Midbrain (tissue), 1 donor: Measurements from ENCODE around the gene LDLRAD4.

Experiments used
- DNase-seq: peaks from one replicate; lab custom pipeline; 2025; lab: John Stamatoyannopoulos, UW

LDLRAD4 gene

DNA sequence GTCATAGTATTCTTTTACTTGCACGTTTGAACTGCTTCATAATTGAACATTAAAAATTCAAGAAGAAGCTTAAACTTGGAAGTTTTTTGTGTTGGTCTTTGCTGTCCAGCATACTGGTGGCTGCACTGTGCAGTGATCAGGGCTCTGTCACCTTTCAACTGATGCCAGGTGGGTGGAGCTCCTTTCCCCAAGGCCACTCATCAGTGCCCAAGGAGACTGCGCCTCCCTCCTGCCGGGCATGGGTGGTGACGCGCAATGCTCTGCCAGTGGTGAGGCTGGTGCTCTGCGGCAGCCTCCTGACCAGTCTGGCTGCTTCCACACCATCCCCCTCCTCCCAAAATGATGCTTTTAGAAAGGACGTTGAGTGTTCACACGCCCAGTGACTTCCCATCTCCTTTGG, 16.0 kb upstream of the LDLRAD4 start:
- DNase-seq = no peak

DNA sequence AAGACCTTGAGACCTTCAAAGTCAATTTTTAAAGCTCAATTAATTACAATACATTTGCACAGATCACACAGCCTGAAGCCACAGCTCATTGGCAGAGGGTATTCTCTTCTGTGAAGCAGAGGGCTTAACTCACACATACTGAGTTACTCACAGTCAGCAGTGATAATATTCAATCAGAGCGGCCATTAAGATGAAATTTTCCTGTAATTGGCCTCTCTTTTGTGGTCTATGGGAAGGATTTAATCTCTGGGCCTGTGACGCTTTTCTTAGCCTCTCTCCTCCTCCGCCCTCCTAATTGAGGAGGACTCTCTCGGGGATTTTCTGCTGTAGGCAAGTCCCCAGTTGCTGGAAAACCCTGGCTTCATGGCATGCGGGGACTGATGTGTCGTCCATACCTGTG, 12.3 kb upstream of the LDLRAD4 start:
- no peak for DNase-seq

DNA sequence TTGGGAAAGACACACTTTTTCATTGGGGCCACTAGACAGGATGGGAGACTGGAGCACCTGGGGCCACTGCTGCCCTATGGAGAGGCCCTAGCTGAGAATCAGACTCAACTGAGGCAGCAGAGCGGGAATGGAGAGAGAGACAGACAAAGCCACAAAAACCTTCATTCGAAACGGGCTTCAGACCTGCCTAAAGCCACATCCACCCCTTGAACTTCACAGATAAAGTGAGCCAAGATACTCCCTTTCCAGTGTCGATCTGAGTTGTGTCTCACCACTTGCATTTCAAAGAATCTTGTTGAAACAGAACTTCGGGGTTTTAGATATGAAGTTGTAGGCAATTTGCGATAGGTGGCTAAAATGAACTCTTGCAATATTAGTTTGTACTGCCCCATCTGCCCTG, 11.3 kb upstream of the LDLRAD4 start:
- DNase-seq = no peak

DNA sequence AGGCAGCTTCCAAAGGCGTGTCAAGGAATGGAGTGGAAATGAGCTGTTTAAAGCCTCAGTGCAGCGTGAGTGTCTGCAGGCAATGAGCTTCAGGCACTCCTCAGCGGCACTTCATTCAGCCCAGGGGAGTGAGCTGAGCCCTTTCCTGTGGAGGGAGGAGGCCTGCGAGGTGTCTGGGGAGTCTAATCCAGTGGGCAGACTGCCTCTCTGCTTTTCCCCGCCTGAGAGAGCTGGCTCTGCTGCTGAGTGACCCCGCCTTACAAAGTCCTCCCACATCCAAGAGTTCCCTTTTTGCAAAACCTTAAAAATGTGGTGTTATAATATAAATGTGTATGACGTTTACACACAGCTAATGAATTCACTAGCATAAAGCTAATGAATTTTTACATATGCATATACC, 7.0 kb upstream of the LDLRAD4 start:
- no peak for DNase-seq

DNA sequence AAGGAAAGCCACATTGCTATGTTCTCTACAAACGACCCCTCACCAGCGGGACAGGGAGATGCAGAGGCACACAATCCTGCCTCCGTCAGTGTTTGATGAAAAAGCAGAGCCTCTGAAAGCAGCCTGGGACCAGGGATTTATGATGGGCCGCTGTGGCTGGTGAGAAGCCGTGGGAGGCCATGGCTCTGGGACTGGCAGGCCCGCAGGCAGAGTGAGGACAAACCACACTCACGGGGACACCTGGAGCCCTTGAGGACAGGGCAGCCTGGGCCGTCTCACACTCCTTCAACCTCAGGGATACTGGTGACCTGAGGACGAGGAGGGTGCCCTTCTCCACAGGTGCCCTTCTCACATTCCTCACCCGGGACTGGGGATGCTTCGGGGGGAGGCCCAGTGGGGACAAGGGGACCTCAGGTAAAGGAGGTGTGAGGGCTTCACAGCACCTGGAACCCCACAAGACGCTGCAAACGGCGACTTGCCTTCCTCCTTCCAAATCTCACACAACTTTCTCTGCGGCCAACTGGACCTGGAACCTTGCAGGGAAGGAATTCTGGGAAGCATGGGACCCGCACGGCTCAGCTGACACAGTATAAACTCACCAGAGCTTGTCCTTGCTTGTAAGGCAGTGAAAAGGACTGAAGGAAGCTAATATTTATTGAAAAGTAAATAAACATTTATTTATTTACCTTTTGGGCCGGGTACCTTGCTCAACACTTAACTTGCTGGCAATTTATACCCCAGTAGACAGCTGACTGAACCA, 5.3 kb upstream of the LDLRAD4 start:
- DNase-seq = no peak

DNA sequence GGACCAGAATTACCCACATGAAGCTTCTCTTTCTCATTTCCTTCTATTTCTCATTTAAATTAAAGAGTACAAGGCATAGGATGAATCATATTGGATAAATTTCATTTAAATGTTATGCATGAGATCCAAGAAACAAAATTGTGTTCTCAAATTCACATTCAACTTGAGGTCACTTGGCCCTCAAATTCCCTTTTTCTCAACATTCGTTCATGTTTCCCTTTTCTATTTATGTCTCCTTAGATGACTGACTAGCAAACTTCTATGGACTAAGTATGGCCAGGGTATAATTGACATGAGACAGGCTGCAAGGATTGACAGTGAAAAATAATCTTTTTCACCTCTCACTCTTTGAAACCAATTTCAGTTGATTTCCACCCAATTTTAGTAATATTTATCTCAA, 4.0 kb upstream of the LDLRAD4 start:
- DNase-seq = peak; percentile 2

DNA sequence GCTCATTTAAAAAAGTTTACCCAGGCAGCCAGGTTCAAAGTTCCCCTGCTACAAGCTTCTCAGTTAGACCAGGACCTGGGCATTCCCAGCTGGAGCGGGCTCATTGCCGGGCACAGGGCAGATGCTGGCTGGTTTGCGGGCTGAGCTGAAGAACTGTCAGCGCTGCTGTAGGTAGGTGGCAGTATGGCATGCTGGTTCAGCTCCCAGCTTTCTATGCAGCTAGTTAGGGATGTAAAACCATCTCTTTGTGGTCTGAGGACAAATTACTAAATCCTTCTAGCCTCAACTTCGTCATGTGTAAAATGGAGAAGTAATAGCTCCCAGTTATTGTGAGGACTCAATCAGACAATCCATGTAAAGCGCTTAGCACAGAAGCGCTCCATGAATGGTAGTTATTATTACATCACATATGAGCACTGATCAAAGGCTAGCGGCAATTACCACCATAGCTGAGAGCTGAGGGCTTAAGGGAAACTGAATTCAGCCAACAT, 2.4 kb upstream of the LDLRAD4 start:
- peak; percentile 89 for DNase-seq

DNA sequence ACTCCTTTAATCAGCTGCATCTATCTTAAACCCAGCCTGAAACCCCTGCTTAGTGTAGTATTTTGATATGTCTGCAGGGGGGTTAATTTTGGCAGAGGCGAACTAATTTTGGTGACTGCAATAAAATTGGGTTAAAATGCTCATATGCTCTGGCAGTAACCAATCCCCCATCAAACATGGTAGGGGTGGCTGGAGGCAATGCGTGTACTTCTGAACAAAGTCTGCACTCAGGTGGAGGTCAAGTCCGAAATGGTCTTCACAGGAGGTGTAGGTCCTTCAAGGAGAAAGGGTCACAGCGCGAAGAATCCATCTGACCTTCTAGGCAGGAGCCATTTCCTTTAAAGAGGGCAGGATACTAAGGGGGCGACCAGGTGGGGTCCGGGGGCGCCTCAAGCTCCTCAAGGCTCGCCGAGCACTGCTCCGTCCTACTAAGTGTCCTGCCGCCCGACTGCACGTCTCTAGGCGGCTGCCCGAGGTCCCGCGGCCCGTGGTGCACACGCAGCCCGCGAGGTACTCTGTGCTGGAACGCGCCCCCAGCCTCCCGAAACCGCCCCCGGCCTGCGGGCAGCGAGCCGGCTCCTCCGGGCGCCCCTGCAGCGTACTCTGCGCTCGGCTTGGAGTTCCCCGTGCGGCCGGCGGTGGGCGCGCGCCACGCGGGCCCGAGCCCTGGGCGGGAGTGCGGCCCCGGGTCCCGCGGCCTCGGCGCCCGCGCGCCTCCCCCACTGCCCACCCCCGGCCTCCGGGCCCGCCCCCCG, 1.7 kb upstream of the LDLRAD4 start:
- DNase-seq = peak; percentile 52

DNA sequence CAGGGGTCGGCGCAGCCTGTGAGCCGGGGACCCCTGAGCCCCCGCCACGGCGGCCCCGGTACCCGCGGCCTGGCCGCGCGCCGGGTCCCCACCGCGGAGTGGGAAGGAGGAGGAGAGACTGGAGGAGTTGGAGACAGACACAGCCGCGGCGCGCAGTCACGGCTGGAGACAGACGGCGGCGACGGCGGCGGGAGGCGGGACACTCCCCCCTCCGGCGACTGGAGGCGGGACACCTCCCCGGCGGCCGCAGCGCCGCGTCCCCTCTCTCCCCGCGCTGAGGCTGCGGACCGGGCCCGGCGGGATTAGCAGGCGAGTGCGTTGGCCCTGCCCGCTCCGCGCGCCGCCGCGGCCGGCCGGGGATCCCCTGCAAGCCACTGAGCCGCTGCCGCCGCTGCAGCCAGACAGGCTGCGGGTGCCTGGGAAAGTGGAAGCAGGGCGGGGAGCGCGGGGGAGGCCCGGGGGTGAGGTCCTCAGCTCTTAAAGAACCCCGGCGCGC, 1.0 kb upstream of the LDLRAD4 start:
- DNase-seq = peak; percentile 55

DNA sequence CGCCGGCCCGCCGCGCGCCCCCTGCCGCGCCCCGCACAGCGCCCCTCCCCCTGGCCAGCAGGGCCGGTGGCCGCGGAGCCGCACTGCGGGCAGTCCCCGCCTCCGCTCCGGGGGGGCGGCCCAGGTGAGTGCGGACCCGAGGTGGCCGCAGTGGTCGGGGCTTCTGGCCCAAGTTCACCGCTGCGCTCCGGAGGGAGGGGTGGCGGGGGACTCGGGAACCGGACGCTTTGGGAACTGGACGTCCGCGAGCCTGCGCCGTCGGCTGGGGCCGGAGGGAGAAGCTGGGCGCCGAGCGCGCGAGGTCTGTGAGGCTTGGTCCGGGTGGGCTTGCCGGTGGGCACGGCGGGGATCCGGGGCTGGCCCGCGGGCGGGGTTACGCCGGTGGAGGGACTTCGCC, 591 bp upstream of the LDLRAD4 start:
- peak; percentile 29 for DNase-seq

DNA sequence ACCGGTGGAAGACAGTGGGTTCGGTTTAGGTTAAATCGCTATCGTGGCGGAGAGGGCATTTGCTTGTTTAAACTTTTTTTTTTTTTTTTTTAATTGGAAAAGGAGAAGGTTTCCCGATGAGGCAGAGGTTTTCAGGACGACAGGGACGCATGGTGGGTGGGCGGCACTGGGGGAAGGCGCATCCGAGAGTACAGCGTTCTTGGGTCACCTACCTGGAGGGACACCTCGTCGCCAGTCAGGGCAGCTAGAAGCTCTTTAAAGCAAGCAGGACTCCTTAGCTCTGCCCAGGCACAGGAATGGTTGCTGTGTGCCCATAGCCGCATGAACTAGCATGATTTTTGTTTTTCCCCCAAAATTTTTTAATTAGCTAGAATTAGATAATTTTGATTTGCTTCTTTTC, 437 bp downstream of the LDLRAD4 start:
- no peak for DNase-seq

DNA sequence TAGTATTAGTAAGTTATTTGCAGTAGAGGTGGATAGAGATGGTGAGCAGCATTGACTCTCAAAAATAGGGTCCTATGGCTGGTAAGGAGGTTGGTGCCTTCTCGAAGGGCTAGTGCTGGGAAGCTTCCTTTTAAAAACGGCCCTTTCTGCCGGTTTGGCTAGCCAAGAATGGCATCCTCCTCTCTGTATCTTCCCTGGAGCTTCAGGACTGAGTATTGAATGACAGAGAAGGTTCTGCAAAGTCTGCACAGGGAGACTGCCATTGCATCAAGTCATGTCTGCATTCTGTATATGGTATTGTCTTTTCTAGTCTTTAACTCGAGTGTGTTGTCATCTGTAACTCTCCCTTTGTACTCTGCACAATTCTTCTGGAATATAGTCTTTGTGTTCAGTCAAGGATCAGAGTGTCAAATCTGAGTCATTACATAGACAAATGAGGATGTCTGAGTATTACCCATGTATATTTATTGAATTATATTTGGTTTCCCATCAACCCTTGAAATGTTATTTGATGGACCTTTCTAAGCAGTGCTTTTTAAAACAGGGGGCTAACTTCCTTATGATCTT, 1.1 kb downstream of the LDLRAD4 start:
- DNase-seq = peak; percentile 10

DNA sequence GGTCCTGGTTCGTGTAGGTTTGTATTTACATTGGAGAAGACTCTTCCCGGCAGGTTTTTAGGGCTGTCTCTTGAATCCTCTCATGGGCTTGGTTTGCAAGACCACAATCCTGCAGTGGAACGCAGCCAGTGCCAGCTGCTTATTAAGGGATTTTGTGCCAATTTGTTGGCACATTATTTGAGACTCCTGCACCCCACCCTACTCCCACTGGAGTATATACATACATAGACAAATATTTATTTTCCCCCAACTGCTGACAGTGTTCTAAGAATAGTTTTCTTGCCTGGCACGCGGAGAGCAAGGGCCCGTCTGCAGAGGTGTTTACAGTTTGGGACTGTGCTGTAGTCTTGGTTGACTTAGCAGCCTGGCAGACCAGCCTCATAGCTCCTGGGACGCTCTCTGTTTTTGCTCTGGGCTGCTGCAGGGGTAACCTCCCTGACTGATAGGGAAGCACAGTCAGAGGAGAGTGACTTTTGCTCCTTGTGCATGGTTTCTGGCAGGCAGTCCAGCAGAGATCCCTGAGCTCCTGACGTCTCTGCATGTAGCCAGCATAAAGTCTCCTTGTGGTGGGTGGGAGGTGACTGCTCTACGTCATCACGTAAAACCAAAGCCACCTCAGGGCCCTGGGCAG, 1.9 kb downstream of the LDLRAD4 start:
- DNase-seq = peak; percentile 17

DNA sequence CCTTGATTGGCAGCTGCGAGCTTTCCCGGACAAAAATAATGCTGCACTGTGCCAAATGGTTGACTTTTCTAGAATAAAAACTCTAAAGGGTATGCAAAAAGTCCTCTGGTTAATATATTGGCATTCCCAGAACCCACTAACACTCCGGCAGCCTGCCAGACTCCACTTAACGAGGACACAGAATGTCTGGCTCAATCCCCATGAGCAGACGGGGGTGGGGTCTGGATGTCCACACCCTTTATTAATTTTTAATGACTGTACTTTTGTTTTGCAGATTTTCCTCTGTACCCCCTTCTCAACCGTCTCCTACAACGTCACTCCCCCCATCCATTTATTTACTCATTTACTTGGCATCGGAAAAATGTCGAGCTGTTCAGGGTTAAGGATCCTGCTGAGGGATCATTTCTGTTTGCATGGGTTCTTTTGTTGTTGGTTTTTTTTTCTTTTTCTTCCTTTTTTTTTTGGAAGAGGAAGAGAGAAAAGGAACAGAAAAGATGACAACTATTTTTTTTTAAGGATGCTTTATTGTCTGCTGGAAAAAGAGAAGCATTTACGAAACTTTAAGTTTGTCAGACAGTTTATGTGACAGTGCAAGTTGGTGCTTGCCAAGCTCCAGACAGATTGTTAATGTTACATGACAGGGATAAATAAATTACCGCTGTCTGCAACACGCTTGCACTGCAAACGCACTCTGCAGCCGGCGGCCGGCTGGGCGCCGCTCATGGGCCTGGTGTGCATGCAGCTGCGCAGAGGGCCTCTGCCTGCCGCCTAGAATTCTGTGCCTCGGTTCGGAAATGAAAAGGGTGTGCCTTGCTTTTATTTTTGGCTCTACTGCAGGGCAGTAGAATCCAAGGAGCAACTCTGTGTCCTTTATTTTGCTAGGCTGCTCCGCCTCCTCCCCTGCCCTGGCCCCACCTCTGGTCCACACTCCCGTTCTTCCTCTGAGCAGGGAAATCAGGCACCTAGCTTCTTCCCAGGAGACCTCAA, 3.6 kb downstream of the LDLRAD4 start:
- peak; percentile 56 for DNase-seq

DNA sequence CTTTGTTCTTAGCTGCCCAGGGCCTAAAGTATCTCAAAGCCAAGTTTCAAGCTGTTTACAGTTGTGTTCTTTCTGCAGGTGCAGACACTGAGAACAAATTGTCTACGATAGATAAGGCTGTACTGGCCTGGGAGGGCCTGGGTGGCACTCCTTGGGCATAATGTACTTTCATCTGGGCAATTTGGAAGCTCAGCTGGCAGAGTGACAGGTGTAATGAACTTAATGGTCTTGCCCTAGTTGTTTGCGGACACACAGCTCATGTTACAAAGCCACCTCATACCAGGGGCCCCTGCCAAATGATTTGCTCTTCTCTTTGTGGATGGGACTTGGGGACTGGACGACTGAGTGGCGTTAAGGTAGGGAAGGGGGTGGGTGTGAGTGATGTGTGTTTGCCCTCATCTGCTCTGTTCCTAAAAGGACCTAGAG, 4.3 kb downstream of the LDLRAD4 start:
- DNase-seq = no peak

DNA sequence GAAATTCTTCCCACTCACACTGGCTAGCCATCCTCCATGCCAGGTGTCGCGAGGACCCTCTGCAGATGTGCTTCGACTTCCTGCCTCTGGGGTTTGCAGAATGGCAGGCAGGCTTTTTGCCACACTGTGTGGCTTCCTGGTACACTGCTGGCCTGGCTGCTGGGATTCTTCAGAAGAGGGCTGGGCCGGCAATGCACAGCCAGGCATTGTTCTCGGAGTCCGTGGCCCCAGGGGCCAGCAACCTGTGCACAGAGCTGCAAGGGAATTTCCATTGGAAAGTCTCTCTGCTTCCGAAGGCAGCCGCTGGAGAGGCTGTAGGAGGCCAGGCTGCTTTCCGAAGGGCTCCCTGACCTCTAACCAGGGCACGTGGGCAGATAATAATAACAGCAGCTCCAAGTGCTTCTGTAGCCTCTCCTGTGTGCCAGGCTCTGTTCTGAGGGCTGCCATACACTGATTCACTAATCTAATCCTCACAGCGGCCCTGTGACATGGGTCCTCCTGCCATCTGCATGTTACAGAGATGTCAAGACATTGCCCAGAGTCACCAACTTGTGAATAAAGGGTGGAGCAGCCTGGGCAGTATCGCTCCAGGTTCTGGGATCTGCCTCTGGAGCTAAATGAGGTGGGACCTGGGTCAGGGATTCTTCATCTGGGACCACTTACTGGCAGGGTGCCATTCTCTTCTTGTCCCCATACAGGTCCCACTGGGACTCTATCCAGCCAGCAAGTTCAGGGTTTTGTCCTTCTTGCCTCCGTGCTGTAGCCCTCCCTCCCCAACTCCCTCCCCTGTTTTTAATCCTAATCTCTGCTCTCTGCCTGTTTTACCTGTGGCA, 5.0 kb downstream of the LDLRAD4 start:
- no peak for DNase-seq

DNA sequence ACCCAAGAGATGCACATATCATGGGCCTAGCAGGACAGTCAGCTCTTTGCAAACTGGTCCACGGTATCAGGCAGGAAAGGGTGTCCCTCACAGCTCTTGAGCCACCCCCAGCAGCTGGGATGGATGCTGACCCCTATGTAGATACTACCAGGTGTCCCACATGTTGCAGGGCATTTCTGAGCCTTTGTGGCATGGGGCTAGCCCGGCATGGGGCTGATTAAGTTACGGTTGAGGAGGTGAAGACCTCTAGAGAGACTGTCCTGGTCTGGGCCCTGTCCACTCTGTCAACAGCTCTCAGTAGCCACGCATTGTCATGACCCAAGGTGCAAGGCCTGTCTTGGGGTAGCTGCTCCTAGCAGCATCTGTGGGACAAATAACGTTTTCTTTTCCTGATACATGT, 6.7 kb downstream of the LDLRAD4 start:
- no peak for DNase-seq

DNA sequence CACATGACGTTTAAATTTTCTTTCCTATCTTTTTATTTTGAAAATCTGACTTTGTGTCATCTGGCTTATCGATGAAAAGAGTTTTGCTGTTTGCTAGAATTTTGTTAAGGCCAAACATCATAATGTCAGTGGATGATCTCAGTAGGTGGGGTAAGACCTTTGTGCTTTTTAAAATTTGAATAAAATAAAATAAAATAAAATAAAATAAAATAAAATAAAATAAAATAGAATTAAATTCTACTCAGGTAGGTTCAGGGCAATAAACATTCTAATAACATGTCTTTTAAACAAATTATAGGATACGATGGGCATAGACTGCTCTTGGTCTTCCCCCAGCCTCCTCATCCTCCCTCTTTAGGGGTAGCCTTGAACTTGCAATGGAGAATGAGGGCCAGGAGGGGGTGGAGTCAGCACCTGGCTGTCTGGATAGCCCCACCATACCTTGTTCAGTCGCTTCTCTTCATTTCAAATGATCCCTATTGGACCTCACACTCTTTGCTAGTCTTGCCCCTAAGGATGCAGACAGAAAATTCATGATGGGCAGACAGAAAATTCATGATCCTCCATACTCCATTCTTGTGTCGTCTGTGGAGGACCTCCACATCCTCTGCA, 8.1 kb downstream of the LDLRAD4 start:
- DNase-seq = no peak

DNA sequence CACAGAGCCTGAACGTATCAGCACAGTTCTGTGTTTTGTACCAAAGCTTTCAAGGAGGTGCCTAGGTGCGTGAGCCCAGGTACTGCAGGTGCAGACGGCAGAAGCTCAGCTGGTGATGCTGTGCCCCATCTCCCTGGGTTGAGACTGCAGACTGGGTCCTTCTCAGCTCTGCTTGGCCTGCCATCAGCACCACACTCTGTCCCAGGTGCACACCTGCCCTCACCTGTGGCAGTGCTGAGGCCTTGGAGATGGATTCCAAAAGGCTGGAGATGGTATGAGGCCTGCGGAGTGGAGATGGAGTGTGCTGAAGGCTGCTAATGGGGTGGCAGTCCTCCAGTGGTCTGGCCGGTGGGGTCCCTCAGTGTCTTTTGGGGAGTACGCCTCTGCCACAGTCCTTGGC, 9.3 kb downstream of the LDLRAD4 start:
- DNase-seq = no peak
